HG03558 (cell line): ENCODE data around the gene PLEKHD1.
"Not testable (repeated sequence)": the region's sequence is repeated elsewhere in the genome, so short reads cannot be mapped to it uniquely, and the experiment has no call there.

Experiments
- ATAC-seq: cut with Tn5 transposase; IDR thresholded peaks from one replicate; pipeline ENCODE4 v1.9.1; 2021; ENCODE audit warnings: moderate number of reproducible peaks; ENCODE audit not compliant: unreplicated experiment; ENCODE audit errors: extremely low read depth

Gene PLEKHD1

DNA sequence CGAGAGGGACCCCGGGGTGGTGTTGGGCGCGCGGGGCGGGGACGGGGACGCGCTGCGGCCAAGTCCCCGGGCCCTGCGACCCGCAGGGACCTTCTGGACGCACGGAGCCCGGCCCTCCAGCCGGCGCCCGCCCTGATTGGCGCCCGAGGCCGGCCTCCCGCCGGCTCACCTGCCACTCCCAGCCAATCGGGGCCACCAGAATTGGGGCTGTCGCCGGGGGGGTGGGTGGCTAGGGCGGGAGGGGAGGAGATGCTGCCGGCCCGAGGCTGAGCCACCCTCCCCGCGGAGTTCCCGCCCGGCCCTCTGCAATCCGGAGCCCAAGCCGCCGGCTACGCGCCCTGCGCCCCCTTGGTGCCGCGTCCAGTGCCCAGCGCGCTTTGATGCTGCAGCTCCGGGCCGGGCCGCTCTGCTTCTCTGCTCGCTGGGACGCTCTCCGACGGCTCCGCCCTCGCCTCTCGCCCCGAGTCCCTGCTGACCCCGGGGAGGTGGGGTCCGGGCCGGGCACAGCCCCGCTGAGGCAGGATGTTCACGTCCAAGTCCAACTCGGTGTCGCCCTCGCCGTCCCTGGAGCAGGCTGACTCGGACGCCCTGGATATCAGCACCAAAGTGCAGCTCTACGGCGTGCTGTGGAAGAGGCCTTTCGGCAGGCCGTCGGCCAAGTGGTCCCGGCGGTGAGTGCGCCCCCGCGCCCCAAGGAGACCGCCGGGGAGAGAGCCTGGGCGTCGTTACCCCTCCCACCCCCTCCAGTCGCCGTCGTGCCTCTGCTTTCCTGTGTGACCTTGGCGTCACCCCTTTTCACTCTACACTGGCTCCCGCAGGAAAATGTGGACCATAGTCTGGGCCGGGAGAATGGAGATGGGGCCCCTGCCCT lies at the start of gene PLEKHD1:
TSS of gene PLEKHD1 (plus strand) at position 285 of the 871 bp plus-strand sequence. CDS start at position 523, 238 bp downstream.
- ATAC-seq = no peak

DNA sequence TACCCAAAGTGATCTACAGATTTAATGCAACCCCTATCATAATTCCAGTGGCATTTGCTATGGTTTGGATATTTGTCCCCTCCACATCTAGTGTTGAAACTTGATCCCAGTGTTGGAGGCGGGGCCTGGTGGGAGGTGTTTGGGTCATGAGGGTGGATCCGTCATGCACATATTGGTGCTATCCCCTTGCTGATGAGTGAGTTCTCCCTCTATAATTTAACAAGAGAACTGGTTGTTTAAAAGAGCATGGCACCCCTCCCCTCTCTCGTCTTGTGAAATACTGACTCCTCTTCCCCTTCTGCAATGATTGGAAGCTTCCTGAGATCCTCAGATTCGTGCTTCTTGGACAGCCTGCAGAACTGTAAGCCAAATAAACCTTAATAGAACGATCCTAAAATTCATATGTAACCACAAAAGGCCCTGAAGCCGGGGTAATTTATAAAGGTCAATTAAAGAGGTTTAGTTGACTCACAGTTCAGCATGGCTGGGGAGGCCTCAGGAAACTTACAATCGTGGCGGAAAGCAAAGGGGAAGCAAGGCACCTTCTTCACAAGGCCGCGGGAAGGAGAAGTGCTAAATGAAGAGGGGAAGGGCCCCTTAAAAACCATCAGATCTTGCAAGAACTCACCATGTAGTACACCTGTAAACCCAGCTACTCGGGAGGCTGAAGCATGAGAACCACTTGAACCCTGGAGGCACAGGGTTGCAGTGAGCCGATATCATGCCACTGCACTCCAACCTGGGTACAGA lies 44.8 kb upstream of the PLEKHD1 start:
- ATAC-seq = no peak

DNA sequence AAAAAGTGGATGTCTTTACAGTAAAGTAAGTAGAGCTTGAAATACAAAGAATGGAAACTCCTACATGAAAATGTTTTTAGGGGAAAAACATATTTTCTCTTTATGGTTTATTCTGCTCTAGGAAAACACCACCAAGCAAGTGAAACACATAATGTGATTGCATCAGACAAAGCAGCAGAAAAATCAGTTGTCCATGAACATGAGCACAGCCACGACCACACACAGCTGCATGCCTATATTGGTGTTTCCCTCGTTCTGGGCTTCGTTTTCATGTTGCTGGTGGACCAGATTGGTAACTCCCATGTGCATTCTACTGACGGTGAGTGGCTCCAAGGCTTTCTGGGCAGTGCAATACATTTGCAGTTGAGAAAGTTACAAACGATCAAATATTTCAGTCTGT lies 42.6 kb upstream of the PLEKHD1 start:
- no peak for ATAC-seq

DNA sequence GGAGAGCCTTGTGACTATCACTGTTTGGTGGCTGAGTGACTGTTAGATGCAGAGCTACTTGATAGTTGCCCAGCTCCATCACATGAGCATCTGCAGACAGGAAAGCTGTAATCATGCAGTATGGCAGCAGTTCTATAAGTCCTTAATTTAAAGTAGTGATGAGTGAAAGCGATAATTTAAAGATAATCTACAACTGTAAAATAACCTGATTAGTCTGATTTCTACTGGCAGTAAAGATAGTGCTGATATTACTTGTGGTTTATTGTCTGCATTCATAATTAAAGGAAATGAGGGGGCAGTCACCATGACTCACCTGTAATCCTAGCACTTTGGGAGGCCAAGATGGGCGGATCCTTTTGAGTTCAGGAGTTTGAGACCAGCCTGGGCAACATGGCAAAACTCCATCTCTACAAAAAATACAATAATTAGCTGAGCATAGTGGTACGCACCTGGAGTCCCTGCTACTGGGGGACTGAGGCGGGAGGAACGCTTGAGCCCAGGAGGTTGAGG lies 41.2 kb upstream of the PLEKHD1 start:
- ATAC-seq = no peak

DNA sequence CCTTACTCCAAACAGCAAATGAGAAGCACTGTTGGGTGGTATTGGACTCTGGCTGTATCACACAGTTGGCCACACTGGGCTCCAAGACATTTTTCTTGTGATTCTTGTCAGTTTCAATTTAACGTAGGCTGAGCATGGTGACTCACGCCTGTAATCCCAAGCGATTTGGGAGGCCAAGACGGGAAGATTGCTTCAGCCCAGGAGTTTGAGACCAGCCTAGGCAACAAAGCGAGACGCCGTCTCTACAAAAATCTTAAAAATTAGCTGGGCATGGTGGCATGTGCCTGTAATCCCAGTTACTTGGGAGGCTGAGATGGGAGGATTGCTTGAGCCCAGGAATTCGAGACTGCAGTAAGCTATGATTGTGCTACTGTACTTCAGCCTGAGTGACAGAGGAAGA lies 35.3 kb upstream of the PLEKHD1 start:
- ATAC-seq = no peak

DNA sequence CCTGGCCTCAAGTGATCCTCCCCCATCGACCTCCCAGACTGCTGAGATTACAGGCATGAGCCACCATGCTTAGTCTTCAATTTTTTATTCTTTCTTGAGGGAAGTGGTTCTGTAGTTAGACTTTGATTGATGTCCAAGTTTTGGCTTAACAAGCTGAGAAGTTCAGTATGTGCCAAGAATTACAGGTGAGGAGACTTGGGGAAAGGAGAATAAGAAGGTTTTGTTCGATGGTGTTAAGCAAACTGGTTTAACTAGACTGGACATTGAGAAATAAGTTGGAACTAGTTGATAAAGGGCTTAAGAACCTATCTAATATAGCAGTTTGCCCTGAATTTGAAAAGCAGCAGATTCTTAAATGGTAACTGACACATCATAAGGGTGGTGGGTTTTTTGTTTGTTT lies 32.6 kb upstream of the PLEKHD1 start:
- no peak for ATAC-seq

DNA sequence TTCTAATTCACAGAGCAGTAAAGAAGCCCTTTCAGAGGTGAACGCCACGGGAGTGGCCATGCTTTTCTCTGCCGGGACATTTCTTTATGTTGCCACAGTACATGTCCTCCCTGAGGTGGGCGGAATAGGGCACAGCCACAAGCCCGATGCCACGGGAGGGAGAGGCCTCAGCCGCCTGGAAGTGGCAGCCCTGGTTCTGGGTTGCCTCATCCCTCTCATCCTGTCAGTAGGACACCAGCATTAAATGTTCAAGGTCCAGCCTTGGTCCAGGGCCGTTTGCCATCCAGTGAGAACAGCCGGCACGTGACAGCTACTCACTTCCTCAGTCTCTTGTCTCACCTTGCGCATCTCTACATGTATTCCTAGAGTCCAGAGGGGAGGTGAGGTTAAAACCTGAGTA lies 26.2 kb upstream of the PLEKHD1 start:
- ATAC-seq = no peak

DNA sequence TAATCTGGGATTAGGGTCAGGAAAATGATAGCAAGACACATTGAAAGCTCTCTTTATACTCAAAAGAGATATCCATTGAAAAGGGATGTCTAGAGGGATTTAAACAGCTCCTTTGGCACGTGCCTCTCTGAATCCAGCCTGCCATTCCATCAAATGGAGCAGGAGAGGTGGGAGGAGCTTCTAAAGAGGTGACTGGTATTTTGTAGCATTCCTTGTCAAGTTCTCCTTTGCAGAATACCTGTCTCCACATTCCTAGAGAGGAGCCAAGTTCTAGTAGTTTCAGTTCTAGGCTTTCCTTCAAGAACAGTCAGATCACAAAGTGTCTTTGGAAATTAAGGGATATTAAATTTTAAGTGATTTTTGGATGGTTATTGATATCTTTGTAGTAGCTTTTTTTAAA lies 25.4 kb upstream of the PLEKHD1 start:
- ATAC-seq = no peak

DNA sequence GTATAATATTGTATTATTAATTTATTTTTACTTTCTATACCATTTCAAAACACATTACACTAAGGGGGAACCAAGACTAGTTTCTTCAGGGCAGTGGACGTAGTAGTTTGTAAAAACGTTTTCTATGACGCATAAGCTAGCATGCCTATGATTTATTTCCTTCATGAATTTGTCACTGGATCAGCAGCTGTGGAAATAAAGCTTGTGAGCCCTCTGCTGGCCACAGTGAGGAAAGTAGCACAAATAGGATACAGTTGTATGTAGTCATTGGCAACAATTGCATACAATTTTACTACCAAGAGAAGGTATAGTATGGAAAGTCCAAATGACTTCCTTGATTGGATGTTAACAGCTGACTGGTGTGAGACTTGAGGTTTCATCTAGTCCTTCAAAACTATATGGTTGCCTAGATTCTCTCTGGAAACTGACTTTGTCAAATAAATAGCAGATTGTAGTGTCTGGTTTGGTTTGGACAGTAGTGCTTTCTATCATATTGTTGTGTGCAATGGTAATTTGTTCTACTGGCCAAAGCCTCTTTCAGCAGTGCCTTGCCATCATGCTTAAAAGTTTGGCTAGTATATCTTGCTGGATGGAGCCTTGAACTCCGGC lies 24.3 kb upstream of the PLEKHD1 start:
- no peak for ATAC-seq

DNA sequence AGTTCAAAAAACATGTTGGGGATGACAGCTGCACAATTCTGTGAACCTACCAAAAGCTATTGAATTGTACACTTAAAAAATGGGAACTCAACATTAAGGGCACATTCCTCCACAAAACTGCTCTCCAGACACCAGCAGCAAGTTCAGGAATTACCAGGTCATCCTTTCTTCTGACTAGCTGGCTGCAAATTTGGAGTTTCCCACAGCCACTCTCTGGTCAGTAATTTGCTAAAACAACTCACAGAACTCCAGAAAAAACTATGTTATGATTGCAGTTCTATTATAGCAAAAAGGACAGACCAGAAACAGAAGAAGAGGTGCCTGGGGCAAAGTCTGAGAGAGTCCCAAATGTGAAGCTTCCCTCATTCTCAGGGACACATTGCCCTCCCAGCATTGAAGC lies 20.1 kb upstream of the PLEKHD1 start:
- ATAC-seq = no peak

DNA sequence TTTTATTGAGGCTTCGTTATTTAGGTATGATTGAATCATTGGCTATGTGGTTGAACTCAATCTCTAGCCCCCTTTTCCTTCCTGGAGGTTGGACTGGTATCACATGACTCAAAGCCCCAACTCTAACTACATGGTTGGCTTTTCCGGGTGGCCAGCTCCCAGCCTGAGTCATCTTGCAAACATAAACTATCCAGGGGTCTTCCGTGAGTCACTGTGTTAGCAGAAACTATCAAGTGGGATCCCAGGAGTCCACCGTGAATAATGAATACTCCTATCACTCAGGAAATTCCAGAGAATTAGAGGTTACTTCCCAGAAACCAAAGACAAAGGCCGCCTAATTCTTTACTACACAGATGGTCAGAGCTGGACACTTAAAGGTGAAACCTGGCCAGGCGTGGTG lies 19.7 kb upstream of the PLEKHD1 start:
- no peak for ATAC-seq

DNA sequence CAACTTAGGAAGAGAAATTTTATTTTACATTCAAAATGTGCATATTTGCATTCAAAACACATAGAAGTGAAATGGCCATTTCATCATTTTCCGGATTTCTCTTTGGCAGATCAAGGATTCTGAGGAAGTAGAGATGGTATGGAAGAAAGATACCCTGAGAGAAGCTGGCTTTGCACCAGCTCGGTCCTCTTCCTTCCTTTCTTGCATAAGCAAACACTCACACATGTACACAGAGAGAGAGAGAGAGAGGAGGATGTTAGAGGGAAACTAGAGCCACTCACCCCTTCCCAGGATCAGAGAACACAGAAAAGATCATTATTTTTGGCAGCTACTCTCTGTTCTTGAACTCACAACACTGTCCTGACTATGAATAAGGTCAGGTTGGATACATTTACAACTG lies 15.6 kb upstream of the PLEKHD1 start:
- ATAC-seq = no peak

DNA sequence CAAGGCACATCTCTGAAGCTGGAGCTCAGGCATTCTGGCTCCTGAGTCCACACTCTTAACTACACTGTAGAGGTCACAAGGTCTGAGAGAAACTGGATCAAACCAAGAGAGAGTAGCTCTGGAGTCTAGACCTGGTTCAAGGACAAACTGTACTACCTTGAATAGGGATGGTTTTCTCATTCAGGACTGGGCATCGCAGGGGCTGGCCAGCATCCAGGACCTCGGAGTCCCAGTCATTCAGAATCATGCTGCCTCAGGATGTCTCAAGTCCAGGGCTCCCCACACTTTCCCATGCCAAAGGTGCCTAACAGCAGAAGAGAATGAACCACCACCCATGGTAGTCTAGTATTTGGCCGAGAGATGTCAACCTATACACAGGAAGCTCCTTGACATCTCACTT lies 13.1 kb upstream of the PLEKHD1 start:
- ATAC-seq = no peak

DNA sequence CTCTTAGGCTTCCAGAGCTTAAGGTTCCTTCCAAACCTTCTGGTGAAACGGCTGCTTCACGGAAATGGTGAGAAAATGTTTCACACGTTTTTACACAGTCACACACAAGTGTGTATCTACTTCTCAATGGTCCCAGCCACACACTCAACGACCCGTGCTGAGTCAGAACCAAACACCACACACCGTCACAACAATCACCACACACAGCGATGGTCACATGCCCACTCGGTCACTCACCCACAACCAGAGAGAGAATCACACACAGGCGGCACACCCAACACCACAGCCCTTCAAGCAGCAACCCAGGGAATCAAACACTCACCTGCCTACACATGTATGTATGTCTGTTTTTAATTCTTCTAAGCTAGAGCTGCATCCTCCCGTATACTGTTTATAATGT lies 12.6 kb upstream of the PLEKHD1 start:
- ATAC-seq = no peak

DNA sequence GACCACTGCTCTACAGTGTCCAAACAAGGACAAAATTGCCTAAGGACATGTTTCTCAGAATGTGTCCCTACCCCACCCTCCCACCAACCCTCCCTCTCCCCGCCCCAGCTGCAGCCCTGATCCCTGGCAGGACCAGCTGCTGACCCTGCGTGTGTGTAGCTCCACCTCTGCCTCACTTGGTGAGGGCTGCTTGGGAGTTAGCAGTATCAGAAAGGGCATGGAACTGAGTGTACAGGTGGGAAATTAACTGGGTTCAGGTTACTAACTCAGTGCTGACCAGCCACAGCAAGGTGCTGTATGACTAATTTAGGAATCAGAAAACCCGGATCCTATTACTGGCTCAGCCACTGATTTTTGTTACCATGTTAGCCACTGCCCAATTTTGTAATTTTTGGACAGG lies 11.3 kb upstream of the PLEKHD1 start:
- no peak for ATAC-seq

DNA sequence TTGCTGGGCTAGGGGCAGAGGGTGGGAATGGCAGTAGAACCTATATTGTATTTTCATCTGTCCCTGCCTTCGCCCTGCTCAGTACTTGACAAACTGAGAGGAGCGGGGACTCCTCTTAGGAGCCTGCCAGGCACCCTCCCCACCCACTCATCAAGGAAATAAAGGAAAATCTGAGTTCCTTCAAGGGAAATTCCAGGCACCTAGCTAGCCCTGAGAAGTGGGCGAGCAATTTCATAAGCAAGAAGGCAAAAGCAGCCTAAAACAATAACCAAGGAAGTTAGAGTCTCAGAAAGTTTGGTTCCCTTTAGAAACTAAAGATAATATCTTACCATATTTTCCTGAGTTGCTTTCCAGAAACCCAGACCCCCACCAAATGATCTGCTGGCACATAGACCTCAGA lies 10.6 kb upstream of the PLEKHD1 start:
- ATAC-seq = no peak

DNA sequence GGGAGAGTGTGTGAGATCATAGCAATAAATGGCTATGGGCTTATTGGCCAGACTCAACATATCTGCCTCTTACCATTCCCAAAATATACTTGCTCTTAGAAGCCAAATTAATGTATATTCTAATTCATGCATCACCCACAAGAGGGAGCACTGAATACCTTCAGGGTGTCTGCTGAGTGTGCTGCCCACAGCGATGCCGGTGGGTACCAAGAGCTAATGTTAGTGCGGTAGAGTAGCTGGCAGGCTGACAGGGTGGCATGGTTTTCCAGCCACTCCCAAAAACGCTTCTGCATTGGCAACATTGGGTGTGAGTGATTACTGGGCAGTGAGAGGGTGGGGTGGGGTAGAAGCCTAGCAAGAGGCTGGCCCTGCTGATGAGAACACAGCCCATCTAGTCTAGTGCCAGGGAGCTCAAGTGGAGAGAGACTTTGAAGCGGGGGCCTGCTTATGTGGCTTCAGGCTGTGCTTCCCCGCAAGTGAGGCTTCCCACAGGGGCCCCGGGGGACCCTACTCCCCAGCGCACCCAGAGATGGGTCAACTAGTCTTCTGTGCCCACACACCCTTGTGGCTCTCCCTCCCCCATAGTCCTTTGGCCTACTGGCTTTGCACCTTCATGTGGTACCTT lies 9.2 kb upstream of the PLEKHD1 start:
- ATAC-seq = no peak

DNA sequence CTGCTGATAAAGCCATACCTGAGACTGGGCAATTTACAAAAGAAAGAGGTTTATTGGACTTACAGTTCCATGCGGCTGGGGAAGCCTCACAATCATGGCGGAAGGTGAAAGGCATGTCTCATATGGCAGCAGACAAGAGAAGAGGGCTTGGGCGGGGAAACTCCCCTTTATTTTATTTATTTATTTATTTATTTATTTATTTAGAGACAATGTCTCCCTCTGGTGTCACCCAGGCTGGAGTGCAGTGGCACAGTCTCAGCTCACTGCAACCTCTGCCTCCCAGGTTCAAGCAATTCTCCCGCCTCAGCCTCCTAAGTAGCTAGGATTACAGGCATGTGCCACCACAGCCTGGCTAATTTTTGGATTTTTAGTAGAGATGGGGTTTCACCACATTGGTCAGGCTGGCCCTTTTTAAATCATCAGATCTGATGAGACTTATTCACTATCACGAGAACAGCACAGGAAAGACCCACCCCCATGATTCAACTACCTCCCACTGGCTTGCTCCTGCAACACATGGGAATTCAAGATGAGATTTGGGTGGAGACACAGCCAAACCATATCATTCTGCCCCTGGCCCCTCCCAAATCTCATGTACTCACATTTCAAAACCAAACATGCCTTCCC lies 7.6 kb upstream of the PLEKHD1 start:
- ATAC-seq = not testable (repeated sequence)

DNA sequence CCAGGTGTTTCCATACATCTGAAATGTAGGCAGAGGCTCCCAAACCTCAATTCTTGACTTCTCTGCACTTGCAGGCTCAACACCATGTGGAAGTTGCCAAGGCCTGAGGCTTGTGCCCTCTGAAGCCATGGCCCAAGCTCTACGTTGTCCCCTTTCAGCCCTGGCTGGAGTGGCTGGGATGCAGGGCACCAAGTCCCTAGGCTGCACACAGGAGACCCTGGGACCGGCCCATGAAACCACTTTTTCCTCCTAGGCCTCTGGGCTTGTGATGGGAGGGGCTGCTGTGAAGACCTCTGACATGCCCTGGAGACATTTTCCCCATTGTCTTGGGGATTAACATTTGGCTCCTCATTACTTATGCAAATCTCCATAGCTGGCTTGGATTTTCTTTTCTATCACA lies 6.5 kb upstream of the PLEKHD1 start:
- ATAC-seq = not testable (repeated sequence)

DNA sequence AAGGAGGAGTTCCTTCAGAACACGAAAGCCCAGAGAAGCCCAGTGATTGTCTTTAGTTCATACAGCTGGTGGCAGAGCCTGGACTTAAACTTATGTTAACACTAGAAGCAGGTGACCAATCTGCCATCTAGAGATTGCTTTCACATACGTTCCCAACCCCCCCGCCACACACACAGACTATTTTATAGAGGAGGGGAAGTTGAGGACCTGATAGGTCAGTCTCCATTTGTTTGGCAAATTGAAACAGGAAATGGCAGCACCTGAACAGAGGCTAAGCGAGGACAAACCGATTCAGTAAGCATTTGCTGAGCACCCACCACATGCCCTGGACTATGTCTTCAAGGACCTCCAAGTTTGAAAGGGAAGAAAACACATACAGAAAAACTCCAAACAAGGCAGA lies 4.8 kb upstream of the PLEKHD1 start:
- ATAC-seq = no peak
